Measurements from ENCODE around the gene VMAC.

The VMAC gene

GRCh38 chr19:5911366-5911765 lies 6.7 kb downstream of the VMAC start:
- H3K79me2 ChIP-seq (ENCODE audit: insufficient read depth, low read length) = peaks cover 1% of the 10 kb centered on the region; the same call in 1 of the 2 replicates
- H3K4me3 ChIP-seq (ENCODE audit: low read depth in 1 of 2, low read length in 2 of 2) = no peak overlapping the region
- TF ChIP-seq CTCF (IDR thresholded peaks at IDR 0.05; ENCODE audit: borderline replicate concordance, extremely low read depth, low read length, poor library complexity, severe bottlenecking) (no peak), EZH2 (IDR thresholded peaks at IDR 0.05; ENCODE audit: borderline replicate concordance, low read depth, low read length, severe bottlenecking) (no peak)
- H3K4me2 ChIP-seq (ENCODE audit: insufficient read depth, low read length) = no peak overlapping the region
- H3K36me3 ChIP-seq (ENCODE audit: insufficient read depth, low read length) = peaks cover 25% of the 10 kb centered on the region
- H3K27me3 ChIP-seq (ENCODE audit: insufficient read depth, low read length, poor library complexity) = no peaks in the 10 kb centered on the region
- no peak overlapping the region for H2AFZ ChIP-seq (ENCODE audit: low read depth, low read length)
- no peaks in the 10 kb centered on the region for H3K9me3 ChIP-seq (ENCODE audit: insufficient read depth, low read length, severe bottlenecking)
- ATAC-seq (ENCODE audit: insufficient read depth, low read depth) (no peak), DNase-seq (no peak)
- H4K20me1 ChIP-seq (ENCODE audit: insufficient read depth, low read length) = peaks cover 12% of the 10 kb centered on the region; the same call in 1 of the 2 replicates
- no peak overlapping the region for H3K27ac ChIP-seq (ENCODE audit: low read length)
- H3K4me1 ChIP-seq (ENCODE audit: insufficient read depth, low read length) = peaks cover under 1% of the 10 kb centered on the region
- H3K9ac ChIP-seq (ENCODE audit: low read depth, low read length) = no peak overlapping the region

- peaks cover 47% of the 10 kb centered on the region for H3K36me3 ChIP-seq (ENCODE audit: insufficient read depth, low read length)
- TF ChIP-seq CTCF (IDR thresholded peaks at IDR 0.05; ENCODE audit: borderline replicate concordance, extremely low read depth, low read length, poor library complexity, severe bottlenecking) (no peak), EZH2 (IDR thresholded peaks at IDR 0.05; ENCODE audit: borderline replicate concordance, low read depth, low read length, severe bottlenecking) (no peak)
- no peak within 1 kb of the TSS for H3K27ac ChIP-seq (ENCODE audit: low read length)
- H3K4me1 ChIP-seq (ENCODE audit: insufficient read depth, low read length) = no peaks in the 10 kb centered on the region
- no peak within 1 kb of the TSS for H2AFZ ChIP-seq (ENCODE audit: low read depth, low read length)
- no peak within 1 kb of the TSS for H3K9ac ChIP-seq (ENCODE audit: low read depth, low read length)
- H3K9me3 ChIP-seq (ENCODE audit: insufficient read depth, low read length, severe bottlenecking) = no peaks in the 10 kb centered on the region
- H4K20me1 ChIP-seq (ENCODE audit: insufficient read depth, low read length) = peaks cover 17% of the 10 kb centered on the region; the same call in 1 of the 2 replicates
- 0 out of 3 replicates have a peak, but pooled peaks have one; percentile 25 for ATAC-seq (ENCODE audit: insufficient read depth, low read depth)
- H3K4me3 ChIP-seq (ENCODE audit: low read depth in 1 of 2, low read length in 2 of 2) = no peak within 1 kb of the TSS
- H3K79me2 ChIP-seq (ENCODE audit: insufficient read depth, low read length) = no peaks in the 10 kb centered on the region
- H3K27me3 ChIP-seq (ENCODE audit: insufficient read depth, low read length, poor library complexity) = no peaks in the 10 kb centered on the region
- H3K4me2 ChIP-seq (ENCODE audit: insufficient read depth, low read length) = no peak within 1 kb of the TSS
- DNase-seq = no peak
Observed at GRCh38 chr19:5913739-5914357, 9.2 kb downstream of the VMAC start, which contains the start of gene CAPS. Gene CAPS (plus strand): TSS chr19:5914254. CDS start chr19:5914407, 153 bp downstream.

- Histone ChIP-seq H3K27ac (ENCODE audit: low read length) (no peak overlapping the region), H3K4me3 (ENCODE audit: low read depth in 1 of 2, low read length in 2 of 2) (no peak overlapping the region), H3K27me3 (ENCODE audit: insufficient read depth, low read length, poor library complexity) (no peaks in the 10 kb centered on the region), H4K20me1 (ENCODE audit: insufficient read depth, low read length) (peaks cover 18% of the 10 kb centered on the region; the same call in 1 of the 2 replicates), H3K9ac (ENCODE audit: low read depth, low read length) (no peak overlapping the region), H3K4me1 (ENCODE audit: insufficient read depth, low read length) (no peaks in the 10 kb centered on the region), H3K79me2 (ENCODE audit: insufficient read depth, low read length) (no peaks in the 10 kb centered on the region), H3K36me3 (ENCODE audit: insufficient read depth, low read length) (peaks cover 48% of the 10 kb centered on the region), H2AFZ (ENCODE audit: low read depth, low read length) (no peak overlapping the region), H3K4me2 (ENCODE audit: insufficient read depth, low read length) (no peak overlapping the region), H3K9me3 (ENCODE audit: insufficient read depth, low read length, severe bottlenecking) (no peaks in the 10 kb centered on the region)
- ATAC-seq (ENCODE audit: insufficient read depth, low read depth) (peak; percentile 18; the same call in 1 of the 3 replicates), DNase-seq (no peak)
- no peak for TF ChIP-seq EZH2 (IDR thresholded peaks at IDR 0.05; ENCODE audit: borderline replicate concordance, low read depth, low read length, severe bottlenecking)
- no peak for TF ChIP-seq CTCF (IDR thresholded peaks at IDR 0.05; ENCODE audit: borderline replicate concordance, extremely low read depth, low read length, poor library complexity, severe bottlenecking)
Observed at GRCh38 chr19:5914358-5914774, 9.7 kb downstream of the VMAC start.
